Sigmoid colon (tissue), 3 donors: ENCODE measurements around the gene TCFL5.

ENCODE experiments used
- POLR2A ChIP-seq, 2 donors: fragments of 450-650 bp; IDR thresholded peaks; one replicate each; pipeline ENCODE4 v1.6.1; 2016; ENCODE audit warnings: antibody characterized with exemption in 2 of 2, mild to moderate bottlenecking in 2 of 2, moderate library complexity in 2 of 2
- TF ChIP-seq, protein P1 (sequence below), 4 experiments: fragments of 450-650 bp in 3 of 4; fragments of 200-600 bp in 1 of 4; IDR thresholded peaks; one replicate each; pipeline ENCODE4 v1.5.1; 2016 to 2019; ENCODE audit warnings: antibody characterized with exemption in 4 of 4, mild to moderate bottlenecking in 3 of 4, moderate library complexity in 2 of 4

DNA sequence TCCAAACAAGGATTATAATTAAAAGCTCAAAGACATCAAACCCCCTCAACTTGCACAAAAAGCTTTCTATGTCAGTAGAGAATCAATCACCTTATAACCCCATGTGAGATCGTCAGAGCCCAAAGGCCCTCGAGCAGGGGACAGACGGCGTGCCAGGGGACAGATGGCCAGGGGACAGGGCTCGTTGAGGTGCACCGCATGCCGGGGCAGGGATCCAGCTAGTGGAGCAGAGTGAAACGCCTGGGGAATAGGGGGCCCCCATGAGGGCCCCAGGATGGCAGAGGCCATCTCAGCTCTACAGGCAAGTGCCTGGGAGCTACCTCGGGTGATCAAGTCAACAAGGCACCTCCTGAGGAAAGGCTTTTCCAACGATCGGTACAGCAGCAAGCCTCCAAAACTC, 36.0 kb upstream of the TCFL5 start:
- TF ChIP-seq, protein P1, sequence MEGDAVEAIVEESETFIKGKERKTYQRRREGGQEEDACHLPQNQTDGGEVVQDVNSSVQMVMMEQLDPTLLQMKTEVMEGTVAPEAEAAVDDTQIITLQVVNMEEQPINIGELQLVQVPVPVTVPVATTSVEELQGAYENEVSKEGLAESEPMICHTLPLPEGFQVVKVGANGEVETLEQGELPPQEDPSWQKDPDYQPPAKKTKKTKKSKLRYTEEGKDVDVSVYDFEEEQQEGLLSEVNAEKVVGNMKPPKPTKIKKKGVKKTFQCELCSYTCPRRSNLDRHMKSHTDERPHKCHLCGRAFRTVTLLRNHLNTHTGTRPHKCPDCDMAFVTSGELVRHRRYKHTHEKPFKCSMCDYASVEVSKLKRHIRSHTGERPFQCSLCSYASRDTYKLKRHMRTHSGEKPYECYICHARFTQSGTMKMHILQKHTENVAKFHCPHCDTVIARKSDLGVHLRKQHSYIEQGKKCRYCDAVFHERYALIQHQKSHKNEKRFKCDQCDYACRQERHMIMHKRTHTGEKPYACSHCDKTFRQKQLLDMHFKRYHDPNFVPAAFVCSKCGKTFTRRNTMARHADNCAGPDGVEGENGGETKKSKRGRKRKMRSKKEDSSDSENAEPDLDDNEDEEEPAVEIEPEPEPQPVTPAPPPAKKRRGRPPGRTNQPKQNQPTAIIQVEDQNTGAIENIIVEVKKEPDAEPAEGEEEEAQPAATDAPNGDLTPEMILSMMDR (IDR thresholded peaks at IDR 0.05) = no peak
- no peak for TF ChIP-seq POLR2A (IDR thresholded peaks at IDR 0.05)
